Astrocyte (in vitro differentiated cells and primary cell): ENCODE data around the gene NAV2. TPM values are rescaled to one million over a fixed set of nuclear protein-coding genes. Genes with fewer than 3 reads are reported as not detected.
A peak's percentile ranks its signal among the peaks of the same experiment; 100 is the strongest.

Experiments used
- DNase-seq: peaks from one replicate; pipeline ENCODE4 v3.0.0-alpha.2; 2010; ENCODE audit warnings: low read depth
- FAIRE-seq: peaks from 2 replicates; lab custom pipeline; 2011; peaks lifted over from hg19 to GRCh38; lab: Jason Lieb, UNC
- H2AFZ ChIP-seq: 2 replicates; pipeline ENCODE4 v1.6.0; 2012; ENCODE audit warnings: low read depth, low read length, inconsistent platforms
- H3K27ac ChIP-seq: 2 replicates; pipeline ENCODE4 v1.5.1; 2011; ENCODE audit warnings: low read depth, low read length, inconsistent platforms
- H3K27me3 ChIP-seq: 2 replicates; pipeline ENCODE4 v1.6.0; 2011; ENCODE audit warnings: low read length, inconsistent platforms; ENCODE audit not compliant: insufficient read depth
- H3K36me3 ChIP-seq: 2 replicates; pipeline ENCODE4 v1.5.1; 2011; ENCODE audit warnings: low read length, inconsistent platforms; ENCODE audit not compliant: insufficient read depth
- H3K4me1 ChIP-seq: 2 replicates; pipeline ENCODE4 v1.5.1; 2011; ENCODE audit warnings: low read length, inconsistent platforms; ENCODE audit not compliant: insufficient read depth
- H3K4me2 ChIP-seq: 2 replicates; pipeline ENCODE4 v1.6.0; 2012; ENCODE audit warnings: low read length, inconsistent platforms
- H3K4me3 ChIP-seq: 2 replicates; pipeline ENCODE4 v1.5.1; 2011; ENCODE audit warnings: low read depth, mild to moderate bottlenecking, low read length, inconsistent platforms; ENCODE audit not compliant: insufficient read depth
- H3K79me2 ChIP-seq: 2 replicates; pipeline ENCODE4 v1.6.0; 2012; ENCODE audit warnings: mild to moderate bottlenecking, low read length, inconsistent platforms; ENCODE audit not compliant: insufficient read depth
- H3K9ac ChIP-seq: 2 replicates; pipeline ENCODE4 v1.6.0; 2012; ENCODE audit warnings: mild to moderate bottlenecking, low read length, inconsistent platforms
- H3K9me3 ChIP-seq: 2 replicates; pipeline ENCODE4 v1.5.1; 2012; ENCODE audit warnings: low read depth, mild to moderate bottlenecking, low read length, inconsistent platforms; ENCODE audit not compliant: insufficient read depth
- H4K20me1 ChIP-seq: 2 replicates; pipeline ENCODE4 v1.6.0; 2012; ENCODE audit warnings: low read length, inconsistent platforms; ENCODE audit not compliant: insufficient read depth
- H3K27ac Mint-ChIP-seq: one replicate; pipeline ENCODE4 v1.8.0; 2021; ENCODE audit warnings: mild to moderate bottlenecking, mixed read lengths; ENCODE audit not compliant: unreplicated experiment
- H3K27me3 Mint-ChIP-seq: one replicate; pipeline ENCODE4 v1.8.0; 2021; ENCODE audit warnings: low read depth, mixed read lengths; ENCODE audit not compliant: unreplicated experiment
- H3K36me3 Mint-ChIP-seq: one replicate; pipeline ENCODE4 v1.8.0; 2021; ENCODE audit warnings: low read depth, mixed read lengths; ENCODE audit not compliant: unreplicated experiment
- H3K4me1 Mint-ChIP-seq: one replicate; pipeline ENCODE4 v1.8.0; 2021; ENCODE audit warnings: low read depth, mixed read lengths; ENCODE audit not compliant: unreplicated experiment
- H3K4me3 Mint-ChIP-seq: one replicate; pipeline ENCODE4 v1.8.0; 2021; ENCODE audit warnings: mild to moderate bottlenecking, moderate library complexity, mixed read lengths; ENCODE audit not compliant: unreplicated experiment
- H3K9me3 Mint-ChIP-seq: one replicate; pipeline ENCODE4 v1.8.0; 2021; ENCODE audit warnings: mild to moderate bottlenecking, mixed read lengths; ENCODE audit not compliant: unreplicated experiment
- EZH2 ChIP-seq: IDR thresholded peaks from 2 replicates; pipeline ENCODE4 v1.6.1; 2012; ENCODE audit warnings: mild to moderate bottlenecking, low read length, inconsistent platforms; ENCODE audit not compliant: insufficient read depth
- total RNA-seq: library from RNA; stranded (reverse); gene quantifications from 2 replicates; pipeline ENCODE4 v1.2.1, GENCODE V29; 2021
- TF ChIP-seq, protein P1 (sequence below): IDR thresholded peaks from 2 replicates; pipeline ENCODE4 v1.5.1; 2011; ENCODE audit warnings: low read depth, mild to moderate bottlenecking, inconsistent platforms, low read length, moderate library complexity; ENCODE audit not compliant: insufficient read depth

Gene NAV2
- total RNA-seq, 1 donor from 2014 or later = 20.6 TPM

DNA sequence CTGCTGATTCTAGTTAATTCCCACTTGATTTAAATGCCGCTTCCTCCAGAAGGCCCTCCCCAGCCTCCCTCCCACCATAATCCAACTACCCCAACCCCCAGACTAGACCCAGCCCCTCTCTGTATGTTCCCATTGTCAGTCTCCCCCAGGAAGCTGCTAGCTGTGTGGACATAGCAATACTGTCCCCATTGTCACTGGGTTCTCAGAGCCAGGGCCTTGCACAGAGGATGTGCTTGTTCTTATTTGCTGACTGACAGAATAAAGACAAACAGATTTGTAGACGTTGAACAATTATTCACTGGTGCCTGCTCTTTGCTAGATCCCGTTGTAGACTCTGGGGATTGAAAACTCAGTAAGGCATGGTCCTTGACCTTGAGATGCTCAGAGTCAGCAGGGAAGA is 45.7 kb upstream of the NAV2 start:
- Histone ChIP-seq H2AFZ (no peak overlapping the region), H3K9ac (no peak overlapping the region), H3K79me2 (no peaks in the 10 kb centered on the region), H3K4me3 (no peak overlapping the region), H4K20me1 (no peaks in the 10 kb centered on the region), H3K4me2 (no peak overlapping the region), H3K27me3 (no peaks in the 10 kb centered on the region), H3K27ac (no peak overlapping the region), H3K4me1 (peaks cover 14% of the 10 kb centered on the region), H3K36me3 (no peaks in the 10 kb centered on the region), H3K9me3 (no peaks in the 10 kb centered on the region)
- FAIRE-seq = no peak
- Mint-ChIP-seq H3K36me3 (peaks cover 2% of the 10 kb centered on the region), H3K27ac (no peak overlapping the region), H3K4me1 (peaks cover 7% of the 10 kb centered on the region), H3K9me3 (peaks cover 6% of the 10 kb centered on the region), H3K4me3 (no peak overlapping the region), H3K27me3 (peaks cover 10% of the 10 kb centered on the region)
- TF ChIP-seq, protein P1, sequence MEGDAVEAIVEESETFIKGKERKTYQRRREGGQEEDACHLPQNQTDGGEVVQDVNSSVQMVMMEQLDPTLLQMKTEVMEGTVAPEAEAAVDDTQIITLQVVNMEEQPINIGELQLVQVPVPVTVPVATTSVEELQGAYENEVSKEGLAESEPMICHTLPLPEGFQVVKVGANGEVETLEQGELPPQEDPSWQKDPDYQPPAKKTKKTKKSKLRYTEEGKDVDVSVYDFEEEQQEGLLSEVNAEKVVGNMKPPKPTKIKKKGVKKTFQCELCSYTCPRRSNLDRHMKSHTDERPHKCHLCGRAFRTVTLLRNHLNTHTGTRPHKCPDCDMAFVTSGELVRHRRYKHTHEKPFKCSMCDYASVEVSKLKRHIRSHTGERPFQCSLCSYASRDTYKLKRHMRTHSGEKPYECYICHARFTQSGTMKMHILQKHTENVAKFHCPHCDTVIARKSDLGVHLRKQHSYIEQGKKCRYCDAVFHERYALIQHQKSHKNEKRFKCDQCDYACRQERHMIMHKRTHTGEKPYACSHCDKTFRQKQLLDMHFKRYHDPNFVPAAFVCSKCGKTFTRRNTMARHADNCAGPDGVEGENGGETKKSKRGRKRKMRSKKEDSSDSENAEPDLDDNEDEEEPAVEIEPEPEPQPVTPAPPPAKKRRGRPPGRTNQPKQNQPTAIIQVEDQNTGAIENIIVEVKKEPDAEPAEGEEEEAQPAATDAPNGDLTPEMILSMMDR = no peak
- no peak for TF ChIP-seq EZH2
- no peak for DNase-seq

DNA sequence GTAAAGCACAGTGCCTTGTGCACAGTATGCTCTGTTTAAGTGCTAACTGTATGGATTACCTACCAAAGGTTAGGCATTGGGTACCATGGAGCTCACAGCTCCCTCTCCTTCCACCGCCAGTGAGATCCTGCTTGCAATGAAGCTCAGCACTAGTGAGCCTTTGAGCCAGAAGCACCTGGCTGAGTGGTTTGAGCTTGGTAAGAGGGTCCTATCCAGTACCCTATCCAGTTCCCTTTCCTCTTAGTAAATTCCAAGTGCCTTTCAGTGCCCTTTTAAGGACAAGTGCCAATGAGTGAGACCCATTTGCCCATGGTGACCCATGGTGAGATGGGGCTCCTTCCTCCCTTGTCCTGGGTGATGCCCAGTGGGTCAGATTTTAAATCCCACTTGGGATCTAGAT is 43.1 kb upstream of the NAV2 start:
- Mint-ChIP-seq H3K4me1 (peaks cover 9% of the 10 kb centered on the region), H3K27me3 (peaks cover 18% of the 10 kb centered on the region), H3K36me3 (peaks cover 2% of the 10 kb centered on the region), H3K9me3 (peaks cover 6% of the 10 kb centered on the region), H3K27ac (no peak overlapping the region), H3K4me3 (no peak overlapping the region)
- Histone ChIP-seq H4K20me1 (no peaks in the 10 kb centered on the region), H3K4me2 (no peak overlapping the region), H3K27me3 (no peaks in the 10 kb centered on the region), H3K9ac (no peak overlapping the region), H3K9me3 (no peaks in the 10 kb centered on the region), H3K27ac (no peak overlapping the region), H3K79me2 (no peaks in the 10 kb centered on the region), H3K4me1 (peaks cover 14% of the 10 kb centered on the region), H3K36me3 (no peaks in the 10 kb centered on the region), H3K4me3 (no peak overlapping the region), H2AFZ (no peak overlapping the region)
- FAIRE-seq (no peak), DNase-seq (no peak)
- TF ChIP-seq, protein P1 = no peak
- TF ChIP-seq EZH2 = no peak

DNA sequence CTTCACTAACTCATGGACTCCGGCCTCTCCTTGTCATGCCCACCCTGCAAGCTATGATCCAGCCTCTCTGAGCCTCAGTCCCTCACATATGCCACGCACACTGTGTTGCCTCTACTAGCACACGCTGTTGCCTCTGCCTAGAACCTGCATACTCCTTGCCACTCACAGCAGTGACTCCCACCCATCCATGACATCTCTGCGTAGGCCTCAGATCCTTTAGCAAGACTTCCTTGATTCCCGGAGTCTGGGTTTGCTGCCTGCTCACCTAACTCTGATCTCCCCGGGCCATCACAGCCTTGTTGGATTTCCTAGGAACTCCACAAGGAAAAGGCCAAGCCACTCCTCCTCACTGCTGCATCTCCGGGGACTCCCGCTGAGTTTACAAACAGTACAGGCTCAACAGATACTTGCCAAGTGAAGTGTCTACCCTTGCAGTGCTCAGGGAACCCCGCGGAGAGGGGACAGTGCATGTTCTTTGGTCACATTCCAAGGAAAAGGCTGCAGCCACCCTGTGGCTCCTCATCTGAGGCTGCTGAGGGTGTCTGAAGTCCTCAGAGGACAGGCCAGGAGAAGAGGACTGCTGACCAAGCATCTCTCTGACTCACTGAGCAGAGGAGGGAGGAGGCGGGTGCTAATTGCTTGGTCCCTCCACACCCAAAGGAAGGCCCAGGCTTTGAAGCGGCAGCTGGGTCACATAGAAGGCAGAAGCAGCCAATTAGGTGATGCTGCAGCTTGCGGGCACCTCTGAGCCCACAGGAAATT is 42.4 kb upstream of the NAV2 start:
- H3K4me1 Mint-ChIP-seq = peaks cover 5% of the 10 kb centered on the region
- peak overlapping the region; percentile 38 for H3K4me2 ChIP-seq
- no peaks in the 10 kb centered on the region for H3K27me3 ChIP-seq
- no peaks in the 10 kb centered on the region for H4K20me1 ChIP-seq
- H3K27me3 Mint-ChIP-seq = peaks cover 24% of the 10 kb centered on the region
- no peak overlapping the region for H3K9ac ChIP-seq
- no peak overlapping the region for H3K27ac ChIP-seq
- DNase-seq = peak; percentile 42
- TF ChIP-seq EZH2 = no peak
- TF ChIP-seq, protein P1 = no peak
- H3K4me3 ChIP-seq = no peak overlapping the region
- no peaks in the 10 kb centered on the region for H3K79me2 ChIP-seq
- FAIRE-seq = no peak
- peaks cover 10% of the 10 kb centered on the region for H3K4me1 ChIP-seq
- H3K36me3 ChIP-seq = no peaks in the 10 kb centered on the region
- H3K36me3 Mint-ChIP-seq = peaks cover 2% of the 10 kb centered on the region
- peak overlapping the region; percentile 28 for H2AFZ ChIP-seq
- no peak overlapping the region for H3K4me3 Mint-ChIP-seq
- peak overlapping the region; percentile 9 for H3K27ac Mint-ChIP-seq
- H3K9me3 ChIP-seq = no peaks in the 10 kb centered on the region
- peaks cover 6% of the 10 kb centered on the region for H3K9me3 Mint-ChIP-seq
